ENCODE results near the gene MXRA7.

DNA sequence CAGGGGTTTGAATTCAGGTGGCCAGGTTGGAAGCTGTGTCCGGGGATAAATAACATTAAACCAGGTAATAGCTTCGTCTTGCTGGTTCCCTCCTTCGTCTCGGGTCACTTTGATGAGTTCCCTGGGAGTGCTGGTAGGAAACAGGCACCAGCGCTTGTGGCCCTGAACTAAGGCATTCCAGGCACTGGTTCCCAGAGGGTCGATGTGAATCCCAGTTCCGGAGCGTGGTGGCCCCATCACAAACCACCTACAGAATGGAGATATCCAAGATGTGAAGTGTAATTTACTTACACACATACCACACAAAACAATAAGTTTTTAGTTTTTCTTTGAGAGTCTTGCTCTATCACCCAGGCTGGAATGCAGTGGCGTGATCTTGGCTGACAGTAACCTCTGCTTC is 13.0 kb upstream of the MXRA7 start:
- TF ChIP-seq CTCF (IDR thresholded peaks at IDR 0.05) (no peak), EZH2 (IDR thresholded peaks at IDR 0.05; ENCODE audit: borderline replicate concordance, insufficient read depth, low read depth, low read length, poor library complexity, severe bottlenecking) (no peak)

Measured in B cell (primary cell).